Astrocyte of the cerebellum (primary cell): ENCODE measurements around the gene PSORS1C2.

ENCODE experiments used
- DNase-seq: peaks from one replicate; pipeline ENCODE4 v3.0.0-alpha.2; 2011; ENCODE audit warnings: low read depth
- H3K4me3 ChIP-seq: 2 replicates; pipeline ENCODE4 v1.5.1; 2011; ENCODE audit warnings: mild to moderate bottlenecking, low read depth, low read length, moderate library complexity
- CTCF ChIP-seq: IDR thresholded peaks from 2 replicates; pipeline ENCODE4 v1.5.1; 2012; ENCODE audit warnings: low read length, low read depth, moderate library complexity, mild to moderate bottlenecking; ENCODE audit errors: missing control alignments
- in situ Hi-C: cut with HindIII; loops from 2 replicates; pipeline ENCODE4 v1.10.0; 2017; ENCODE audit warnings: low sequenced_read_pairs

Gene PSORS1C2

DNA sequence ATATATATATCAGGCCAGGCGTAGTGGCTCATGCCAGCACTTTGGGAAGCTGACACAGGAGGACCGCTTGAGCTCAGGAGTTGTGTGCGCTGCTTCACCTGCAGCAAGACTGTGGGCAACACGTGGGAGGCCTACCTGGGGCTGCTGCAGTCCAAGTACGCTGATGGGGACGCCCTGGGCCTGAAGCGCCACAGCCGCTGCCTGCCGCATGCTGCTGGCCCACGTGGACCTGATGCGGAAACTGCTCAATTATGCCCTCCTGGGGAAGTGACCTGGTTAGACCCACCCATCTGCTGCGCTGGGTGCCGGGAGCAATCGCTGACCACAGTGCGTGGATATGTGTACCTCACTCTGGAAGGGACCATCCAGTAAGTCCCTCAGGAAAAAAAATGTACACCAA, 1.8 kb upstream of the PSORS1C2 start:
- no peak overlapping the region for H3K4me3 ChIP-seq
- no peak for TF ChIP-seq CTCF
- DNase-seq, result no peak
- in situ Hi-C loops, result no loop called here

- TF ChIP-seq CTCF, result no peak
These were observed 733 bp upstream of the PSORS1C2 start for GRCh38 chr6:31139599-31139998.

GRCh38 chr6:31135710-31136109, 3.2 kb downstream of the PSORS1C2 start:
- in situ Hi-C loops, result no loop called here

More at GRCh38 chr6:31139599-31139998, 733 bp upstream of the PSORS1C2 start:
- DNase-seq, result no peak
- H3K4me3 ChIP-seq, result no peak overlapping the region
- in situ Hi-C loops, result no loop called here

DNA sequence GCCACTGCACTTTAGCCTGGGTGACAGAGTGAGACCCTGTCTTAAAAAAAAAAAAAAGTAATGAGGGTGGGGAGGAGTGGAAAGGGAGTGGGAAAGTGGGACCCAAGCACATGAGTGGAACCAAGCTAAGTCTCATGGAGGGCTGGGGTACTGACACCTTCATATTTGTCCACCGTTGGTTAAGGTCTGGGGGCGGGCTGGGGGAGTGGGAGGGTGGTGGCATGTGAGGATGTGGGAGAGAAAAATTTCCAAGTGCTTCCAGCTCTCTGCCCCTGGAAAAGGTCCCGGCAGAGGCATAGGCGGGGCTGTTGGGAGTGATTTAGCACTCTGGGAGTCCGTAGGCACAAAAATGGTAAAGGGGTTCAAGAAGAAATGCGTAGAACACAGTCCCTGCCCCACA, 6.1 kb downstream of the PSORS1C2 start:
- no peak overlapping the region for H3K4me3 ChIP-seq
- DNase-seq, result no peak
- in situ Hi-C loops, result no loop called here
- TF ChIP-seq CTCF, result no peak

More at GRCh38 chr6:31135710-31136109, 3.2 kb downstream of the PSORS1C2 start:
- DNase-seq, result no peak
- TF ChIP-seq CTCF, result no peak
- H3K4me3 ChIP-seq, result no peak overlapping the region

DNA sequence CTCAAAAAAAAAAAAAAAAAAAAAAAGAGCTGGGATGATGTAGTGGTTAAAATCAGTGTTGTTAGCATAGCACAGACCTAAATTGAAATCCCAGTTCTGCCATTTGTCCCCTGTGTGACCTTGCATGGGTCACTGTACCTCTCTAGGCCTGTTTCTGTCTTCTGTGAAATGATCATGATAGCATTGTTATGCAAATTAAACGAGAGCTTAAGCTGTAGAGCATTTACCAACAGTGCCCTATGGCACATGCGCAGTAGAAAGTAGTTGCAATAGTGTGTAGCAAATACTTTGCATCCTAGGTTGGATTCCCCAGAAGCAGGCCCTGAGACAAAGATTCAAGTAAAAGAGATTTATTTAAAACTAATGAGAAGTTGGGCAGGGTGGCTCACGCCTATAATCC, 7.3 kb downstream of the PSORS1C2 start:
- no peak overlapping the region for H3K4me3 ChIP-seq
- in situ Hi-C loops, result no loop called here
- no peak for TF ChIP-seq CTCF
- DNase-seq, result no peak

DNA sequence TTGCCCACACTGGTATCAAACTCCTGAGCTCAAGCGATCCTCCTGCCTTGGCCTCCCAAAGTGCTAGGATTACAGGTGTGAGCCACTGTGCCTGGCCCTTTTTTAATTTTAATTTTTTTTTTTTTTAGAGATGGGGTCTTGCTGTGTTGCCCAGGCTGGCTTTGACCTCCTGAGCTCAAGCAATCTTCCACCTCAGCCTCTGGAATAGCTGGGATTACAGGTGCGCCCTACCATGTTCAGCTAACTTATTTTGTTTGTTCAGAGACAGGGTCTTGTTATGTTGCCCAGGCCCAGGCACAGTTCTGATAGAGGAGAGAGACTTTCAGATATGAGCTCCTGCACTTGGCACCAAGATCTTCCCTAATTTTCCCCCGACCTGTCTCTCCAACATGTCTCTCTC, 8.1 kb downstream of the PSORS1C2 start:
- DNase-seq, result no peak
- in situ Hi-C loops, result no loop called here
- H3K4me3 ChIP-seq, result no peak overlapping the region
- no peak for TF ChIP-seq CTCF

DNA sequence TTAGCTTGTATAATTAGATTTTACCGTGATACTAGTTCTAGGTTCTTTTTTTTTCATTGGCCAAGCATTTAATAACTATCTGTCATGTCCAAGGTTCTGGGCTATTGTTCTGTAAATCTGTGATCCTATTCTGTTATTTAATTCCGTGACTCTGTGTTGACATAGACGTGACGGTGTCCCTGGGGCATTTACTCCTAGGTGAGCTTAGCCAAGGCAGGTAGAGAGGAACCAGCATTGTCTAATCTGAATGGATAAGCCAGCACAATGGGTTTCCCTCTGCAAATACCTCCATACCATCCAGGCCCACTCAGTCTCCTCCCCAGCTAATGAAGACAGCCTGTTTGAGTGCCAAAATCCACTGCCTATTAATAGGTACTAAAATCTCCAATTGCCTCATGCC, 9.7 kb downstream of the PSORS1C2 start:
- no peak overlapping the region for H3K4me3 ChIP-seq
- no peak for TF ChIP-seq CTCF
- in situ Hi-C loops, result no loop called here
- no peak for DNase-seq
